HG02981 (cell line): Measurements from ENCODE around the gene B4GALT2.
A peak's percentile ranks its signal among the peaks of the same experiment; 100 is the strongest.

Source experiments
- ATAC-seq: cut with Tn5 transposase; IDR thresholded peaks from one replicate; pipeline ENCODE4 v1.9.1; 2021; ENCODE audit warnings: mild to moderate bottlenecking, moderate library complexity; ENCODE audit not compliant: unreplicated experiment

B4GALT2 gene

DNA sequence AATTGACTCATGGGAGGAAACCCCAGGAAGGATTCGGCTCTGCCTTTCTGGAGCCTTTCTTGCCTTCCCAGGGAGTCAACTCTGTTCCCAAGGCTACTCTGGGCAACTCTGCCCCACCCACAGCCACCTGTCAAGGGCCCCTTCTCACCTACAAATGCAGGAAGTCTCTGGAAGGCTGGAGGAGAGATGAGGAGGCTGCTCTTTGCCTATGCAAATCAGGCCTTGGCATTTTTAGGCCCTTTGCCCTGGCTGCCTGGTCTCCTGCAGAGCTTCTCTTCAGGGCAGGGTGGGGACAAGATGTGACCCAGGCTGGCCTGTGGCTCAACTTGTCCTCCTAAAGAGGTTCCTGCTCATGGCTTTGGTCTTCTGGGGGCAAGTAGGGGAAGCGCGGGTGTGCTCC, 46.8 kb downstream of the B4GALT2 start:
- ATAC-seq, result no peak

- no peak for ATAC-seq
Observed at GRCh38 chr1:44027320-44027719, 48.3 kb downstream of the B4GALT2 start.

DNA sequence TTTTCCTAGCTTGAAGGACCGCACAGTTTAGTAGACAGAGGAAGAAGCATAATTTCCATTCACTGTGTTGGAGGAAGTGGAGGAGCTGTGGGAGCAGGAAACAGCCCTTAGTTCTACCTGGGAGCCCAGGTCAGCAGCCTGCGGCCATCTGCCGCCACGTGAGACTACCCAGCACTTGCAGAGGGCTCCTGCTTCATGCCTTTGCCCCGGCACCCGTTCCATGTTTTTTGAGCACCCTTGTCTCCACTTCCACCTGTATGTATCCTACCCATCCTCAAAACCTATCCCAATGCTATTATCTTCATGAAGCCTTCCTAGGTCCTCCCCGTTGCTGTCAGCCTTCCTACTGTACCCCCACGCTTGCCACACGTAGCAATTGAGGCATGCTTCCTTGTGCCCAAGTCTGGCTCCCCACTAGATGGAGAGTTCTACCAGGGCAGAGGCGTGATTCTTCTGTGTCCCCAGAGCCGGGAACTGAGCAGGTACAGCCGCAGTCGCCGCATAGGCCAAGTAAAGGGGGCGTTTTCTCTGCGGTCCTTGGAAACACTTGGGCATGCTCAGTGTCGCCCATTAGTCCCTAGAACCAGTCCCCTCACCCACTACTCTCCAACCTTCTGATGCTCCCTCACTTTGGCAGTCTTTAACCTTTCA, 50.4 kb downstream of the B4GALT2 start:
- ATAC-seq, result no peak

DNA sequence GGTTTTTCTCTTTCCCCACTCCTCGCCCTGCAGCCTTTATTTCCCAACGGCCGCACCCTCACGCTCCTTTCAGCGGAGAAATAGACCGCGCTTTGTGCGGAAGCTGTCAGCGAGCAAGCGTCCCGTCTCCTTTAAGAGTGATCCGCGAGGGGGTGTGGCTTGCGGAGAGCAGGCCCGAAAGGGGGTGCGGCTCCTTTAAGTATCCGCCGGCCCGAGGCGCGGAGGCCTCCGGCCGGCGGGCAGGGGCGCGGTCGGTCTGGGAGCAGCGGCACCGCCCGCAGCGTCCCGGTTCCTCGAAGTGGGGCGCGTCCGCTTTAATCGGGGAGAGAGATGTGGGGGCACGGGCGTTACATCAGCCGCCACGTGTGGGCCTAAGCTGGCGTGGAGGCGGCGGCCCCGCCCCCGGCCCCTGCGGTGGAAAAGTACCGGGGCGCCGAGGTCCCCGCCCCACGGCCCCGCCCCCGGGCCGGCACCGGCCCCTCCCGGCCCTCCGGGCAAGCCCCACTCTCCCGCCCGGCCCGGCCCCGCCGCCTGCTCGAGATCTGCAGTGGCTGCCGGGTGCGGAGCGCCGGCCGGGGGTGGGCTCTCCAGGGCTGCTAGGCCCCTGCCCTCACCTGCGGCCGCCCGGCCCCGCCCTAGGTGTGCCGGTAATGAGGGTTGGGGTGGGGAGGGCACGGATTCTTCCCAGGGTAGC, 51.0 kb downstream of the B4GALT2 start:
- ATAC-seq, result peak; percentile 88

- no peak for ATAC-seq
Observed at GRCh38 chr1:44030605-44031251, 51.7 kb downstream of the B4GALT2 start.

DNA sequence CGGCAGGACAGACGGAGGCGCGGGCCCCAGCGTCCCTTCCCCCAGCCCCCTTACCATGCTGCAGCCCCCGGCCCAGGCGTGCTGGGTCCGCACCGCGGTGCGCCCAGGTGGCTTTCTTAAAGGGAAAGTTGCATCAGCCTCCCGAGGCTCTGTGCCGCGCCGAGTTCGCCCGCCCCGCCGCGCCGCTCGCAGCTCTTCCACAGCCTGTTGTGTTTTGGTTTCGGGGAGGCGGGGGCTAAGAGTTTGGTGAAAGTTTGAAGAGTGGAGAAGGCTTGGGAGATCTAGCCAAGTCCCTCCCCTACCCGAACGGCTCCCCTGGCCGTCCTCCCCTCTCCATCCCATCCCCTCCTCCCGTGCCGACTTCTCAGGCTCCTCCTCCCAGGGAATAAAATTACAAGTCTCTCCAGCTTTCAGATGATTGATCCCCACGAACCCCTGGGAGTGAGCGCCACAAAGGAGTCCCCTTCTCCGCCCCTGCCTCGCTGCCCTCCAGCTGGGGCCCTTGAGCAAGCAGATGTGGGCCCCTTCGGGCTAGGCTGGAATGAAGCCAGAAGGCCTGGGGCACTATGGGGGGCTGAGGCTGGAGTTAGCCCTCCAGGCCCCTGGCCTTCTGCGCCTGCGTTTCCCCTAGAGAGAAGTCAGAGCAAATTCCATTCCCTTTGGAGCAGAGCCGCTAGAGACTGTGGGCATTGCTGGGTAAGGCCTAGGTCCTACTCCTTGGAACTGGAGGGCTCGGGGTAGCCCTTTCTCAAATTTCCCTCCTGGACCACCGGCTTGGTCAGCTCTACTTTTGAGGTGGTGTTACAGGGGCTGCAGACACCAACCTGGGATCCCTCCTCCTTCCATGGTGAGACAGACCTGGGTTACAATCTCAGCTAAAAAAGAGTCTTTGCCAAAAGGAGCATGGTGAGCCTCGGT, 52.5 kb downstream of the B4GALT2 start, which contains the start of gene SLC6A9:
TSS of gene SLC6A9 (minus strand) at position 211 of the 918 bp plus-strand sequence. CDS start 7,185 bp downstream, outside the sequence.
- ATAC-seq, result no peak

DNA sequence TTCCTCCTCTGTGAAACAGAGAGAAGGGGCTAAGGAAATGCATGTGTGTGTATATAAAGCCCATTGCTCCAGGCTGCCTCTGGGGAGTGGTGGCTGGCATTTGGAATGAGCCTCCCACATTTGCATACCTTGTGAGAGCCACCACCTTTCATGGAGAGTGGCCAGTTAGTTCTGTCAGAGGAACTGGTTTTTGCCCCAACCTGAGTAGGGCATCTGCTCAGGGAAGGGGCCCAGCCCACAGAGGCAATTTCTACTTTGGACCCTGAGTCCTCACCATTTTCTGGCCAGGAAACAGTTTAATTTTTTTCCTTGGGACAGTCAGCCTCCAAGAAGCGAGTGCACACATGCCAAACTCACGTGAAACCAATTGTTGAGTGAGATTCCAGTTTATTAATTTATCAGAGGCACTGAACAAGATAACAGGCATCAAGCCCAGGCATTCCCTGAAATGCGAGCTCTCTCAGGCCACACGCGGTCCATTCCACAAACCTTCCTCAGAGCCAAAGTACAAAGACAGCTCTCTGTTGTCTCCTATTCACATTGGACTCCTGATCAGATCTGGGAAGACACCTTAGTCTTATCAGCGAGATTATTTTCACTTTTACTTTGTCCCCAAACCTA, 53.3 kb downstream of the B4GALT2 start:
- ATAC-seq, result no peak

DNA sequence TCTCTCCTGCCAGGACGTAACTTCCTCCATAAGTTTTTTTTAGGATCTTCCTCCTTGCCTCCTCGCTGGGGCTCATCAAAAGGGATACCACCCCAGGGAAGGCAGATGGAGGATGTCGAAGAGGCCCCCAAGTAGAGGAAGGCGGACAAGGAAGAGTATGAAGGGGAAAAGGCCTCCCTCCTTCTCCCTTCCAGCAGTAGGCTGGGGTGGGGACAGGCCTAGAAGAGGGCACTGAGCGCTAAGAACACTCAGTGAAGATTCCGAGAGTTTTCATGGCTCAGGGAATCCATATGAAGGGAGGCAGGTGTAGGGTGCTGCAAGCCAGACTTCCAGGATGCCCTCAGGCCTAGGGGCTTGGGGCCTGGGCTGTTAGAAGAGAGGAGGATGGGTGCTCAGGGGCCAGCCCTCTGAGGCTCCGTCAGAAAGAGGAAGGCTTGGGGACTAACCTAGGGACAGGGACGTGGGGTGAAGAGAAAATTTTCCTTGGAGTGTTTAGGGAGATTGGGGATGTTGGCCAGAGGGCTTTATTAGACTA, 54.1 kb downstream of the B4GALT2 start:
- ATAC-seq, result no peak

- no peak for ATAC-seq
Observed at GRCh38 chr1:44033756-44034155, 54.7 kb downstream of the B4GALT2 start.

DNA sequence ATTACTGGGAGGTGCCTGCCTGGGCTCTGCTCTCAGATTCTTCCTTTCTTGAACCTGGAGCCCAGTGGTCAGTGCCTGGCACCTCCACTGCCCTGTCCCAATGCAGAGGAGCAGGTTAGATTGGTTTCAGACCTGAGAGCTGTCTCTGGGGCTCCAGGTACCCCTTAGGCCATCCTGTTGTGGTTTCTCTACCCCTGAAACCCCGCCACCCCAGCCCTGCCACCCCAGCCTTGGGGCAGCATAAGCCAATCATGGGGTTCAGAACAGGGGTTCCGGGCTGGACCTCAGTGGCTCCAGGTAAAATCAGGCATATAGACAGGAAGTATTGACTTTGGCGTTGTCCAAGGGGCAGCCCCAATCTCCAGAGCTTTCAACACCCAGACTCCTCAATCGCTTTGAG, 55.4 kb downstream of the B4GALT2 start:
- no peak for ATAC-seq

DNA sequence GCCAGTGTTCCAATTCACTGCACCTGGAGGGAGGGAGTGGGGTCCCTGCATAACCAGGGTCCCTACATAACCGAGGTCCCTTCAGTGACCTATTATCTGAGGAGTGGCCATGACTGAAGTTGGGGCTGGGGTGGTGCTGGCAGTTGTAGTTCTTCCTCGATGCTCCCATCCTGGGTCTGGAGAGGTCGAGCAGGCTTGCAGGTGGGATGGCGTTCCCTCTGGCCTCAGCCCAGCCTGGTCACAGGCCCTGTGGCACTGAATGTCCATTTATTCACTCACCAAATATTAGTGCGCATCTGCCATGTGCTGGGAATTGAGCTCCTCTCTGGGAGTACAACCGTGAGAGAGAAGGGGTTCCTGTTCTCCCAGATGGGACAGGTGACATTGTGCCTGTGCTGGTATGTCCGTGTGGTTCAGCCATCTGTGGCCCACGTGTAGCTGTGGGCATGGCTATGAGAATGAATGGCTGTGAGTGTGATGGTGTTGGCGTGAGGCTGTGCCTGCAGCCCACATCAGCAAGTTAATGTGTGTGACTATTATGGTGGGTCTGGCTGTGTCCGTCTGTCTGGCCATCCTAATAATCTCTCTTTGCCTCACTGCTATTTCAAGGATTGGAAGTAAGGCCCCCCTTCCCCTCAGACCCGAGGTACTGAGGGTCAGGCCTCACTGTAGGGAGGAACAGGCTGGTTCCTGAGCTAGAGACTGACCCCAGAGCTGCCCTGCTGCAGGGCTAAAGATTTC, 56.1 kb downstream of the B4GALT2 start:
- no peak for ATAC-seq

DNA sequence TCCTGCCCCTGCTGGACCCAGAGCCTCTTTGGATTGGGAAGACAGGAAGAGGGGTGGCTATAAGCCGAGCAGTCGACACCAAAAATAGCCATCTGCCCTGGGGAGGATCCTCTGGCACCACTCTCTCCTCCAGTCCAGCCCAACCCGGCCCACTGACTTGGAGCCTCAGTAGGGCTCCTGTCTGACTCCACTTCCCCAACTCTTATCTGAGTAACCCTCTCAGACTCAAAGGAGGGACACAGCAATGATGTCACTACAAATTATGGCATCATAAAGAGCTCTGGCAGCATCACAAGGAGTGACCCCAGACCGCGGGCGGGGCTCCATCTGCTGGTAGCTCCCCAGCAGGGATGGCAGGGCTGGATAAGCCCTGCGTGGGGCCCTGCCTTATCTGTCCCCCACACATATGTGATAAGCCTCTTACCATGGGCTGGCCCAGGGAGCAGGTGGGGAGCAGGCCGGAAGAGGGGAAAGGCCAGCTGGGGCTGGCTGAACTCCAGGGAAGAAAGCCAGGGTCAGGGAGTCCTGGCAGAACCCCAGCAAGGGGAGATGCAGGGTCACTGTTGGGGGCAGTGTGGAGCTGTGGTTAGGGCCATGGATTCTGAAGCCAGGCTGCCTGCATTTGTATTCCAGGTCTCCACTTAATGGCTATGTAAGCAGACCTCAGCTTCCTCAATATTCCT, 56.9 kb downstream of the B4GALT2 start:
- no peak for ATAC-seq

GRCh38 chr1:44036409-44037139, 57.6 kb downstream of the B4GALT2 start:
- ATAC-seq, result no peak

- ATAC-seq, result no peak
Observed at GRCh38 chr1:44037154-44037553, 58.1 kb downstream of the B4GALT2 start.

DNA sequence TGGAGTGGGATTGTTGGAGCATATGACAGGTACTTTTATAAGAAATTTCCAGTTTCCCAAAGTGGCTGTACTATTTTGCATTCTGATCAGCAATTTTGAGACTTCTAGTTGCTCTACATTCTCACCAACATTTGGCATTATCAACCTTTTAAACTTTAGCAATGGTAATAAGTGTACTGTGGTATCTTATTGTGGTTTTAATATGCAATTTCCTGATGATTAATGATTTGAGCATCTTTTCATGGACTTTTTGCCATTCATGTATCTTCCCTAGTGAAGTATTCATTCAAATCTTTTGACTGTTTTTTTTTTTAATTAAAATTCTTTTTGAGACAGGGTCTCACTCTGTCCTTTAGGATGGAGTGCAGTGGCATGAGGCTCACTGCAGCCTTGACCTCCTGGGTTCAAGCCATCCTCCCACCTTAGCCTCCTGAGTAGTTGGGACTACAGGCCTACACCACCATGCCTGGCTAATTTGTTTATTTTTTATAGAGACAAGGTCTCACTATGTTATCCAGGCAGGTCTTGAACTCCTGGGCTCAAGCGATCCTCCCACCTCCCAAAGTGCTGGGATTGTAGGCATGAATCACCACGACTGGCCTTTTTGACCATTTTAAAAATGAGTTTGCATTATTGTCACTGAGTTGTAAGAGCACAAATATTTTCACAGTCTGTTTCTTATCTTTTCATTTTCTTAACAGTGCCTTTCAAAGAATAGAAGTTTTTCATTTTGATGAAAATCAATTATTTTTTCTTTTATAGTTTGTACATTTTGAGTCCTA, 60.1 kb downstream of the B4GALT2 start:
- ATAC-seq, result no peak

- ATAC-seq, result no peak
Observed at GRCh38 chr1:44040418-44040817, 61.4 kb downstream of the B4GALT2 start.
